Activated CD4-positive, alpha-beta T cell treated with anti-CD3 and anti-CD28 coated beads, Interleukin-2, amount 10 ng/mL, durations not matched to agents 24 days and 14 days (primary cell): ENCODE data around the gene CD6. TPM values are rescaled to one million over a fixed set of nuclear protein-coding genes. Genes with fewer than 3 reads are reported as not detected.
"Not testable (repeated sequence)": the region's sequence is repeated elsewhere in the genome, so short reads cannot be mapped to it uniquely, and the experiment has no call there.

ENCODE experiments used
- DNase-seq: peaks from one replicate; pipeline ENCODE4 v3.0.0; 2022
- H3K27ac Mint-ChIP-seq: one replicate; pipeline ENCODE4 v1.8.0; 2022; ENCODE audit warnings: mild to moderate bottlenecking, mixed read lengths
- H3K27me3 Mint-ChIP-seq: one replicate; pipeline ENCODE4 v1.8.0; 2022; ENCODE audit warnings: mixed read lengths
- H3K36me3 Mint-ChIP-seq: one replicate; pipeline ENCODE4 v1.8.0; 2022; ENCODE audit warnings: low read depth, mild to moderate bottlenecking, mixed read lengths
- H3K4me1 Mint-ChIP-seq: one replicate; pipeline ENCODE4 v1.8.0; 2021; ENCODE audit warnings: mixed read lengths
- H3K4me3 Mint-ChIP-seq: one replicate; pipeline ENCODE4 v1.8.0; 2022; ENCODE audit warnings: mild to moderate bottlenecking, moderate library complexity, mixed read lengths
- H3K9me3 Mint-ChIP-seq: one replicate; pipeline ENCODE4 v1.8.0; 2021; ENCODE audit warnings: mixed read lengths
- intact Hi-C: fragments of 100-400 bp; cut with micrococcal nuclease; formaldehyde crosslinking; loops from one replicate; pipeline ENCODE4 v1.15.1; 2023
- total RNA-seq: library from RNA; stranded (reverse); gene quantifications from 2 replicates; pipeline ENCODE4 v1.2.3, GENCODE V29; 2022

The CD6 gene
- total RNA-seq, 1 donor from 2014 or later: 421 TPM

DNA sequence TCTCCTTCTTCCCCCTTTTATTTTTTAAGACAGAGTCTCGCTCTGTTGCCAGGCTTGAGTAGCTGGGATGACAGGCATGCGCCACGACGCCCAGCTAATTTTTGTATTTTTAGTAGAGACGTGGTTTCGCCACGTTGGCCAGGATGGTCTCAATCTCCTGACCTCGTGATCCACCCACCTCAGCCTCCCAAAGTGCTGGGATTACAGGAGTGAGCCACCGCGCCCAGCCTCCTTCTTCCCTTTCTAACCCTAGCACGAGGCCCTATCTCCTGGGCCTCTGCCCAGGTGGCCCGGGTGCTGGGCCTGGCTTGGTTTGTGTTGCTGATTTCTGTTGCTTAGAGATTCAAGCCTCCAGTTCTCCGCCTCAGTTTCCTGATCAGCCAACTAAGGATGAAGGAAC is 2.8 kb downstream of the CD6 start:
- H3K4me3 Mint-ChIP-seq: peak overlapping the region; percentile 93
- intact Hi-C loops: loop anchor here (1.0 kb wide), 1 partner anchor 12 kb away; no protein-coding TSS in a partner anchor

DNA sequence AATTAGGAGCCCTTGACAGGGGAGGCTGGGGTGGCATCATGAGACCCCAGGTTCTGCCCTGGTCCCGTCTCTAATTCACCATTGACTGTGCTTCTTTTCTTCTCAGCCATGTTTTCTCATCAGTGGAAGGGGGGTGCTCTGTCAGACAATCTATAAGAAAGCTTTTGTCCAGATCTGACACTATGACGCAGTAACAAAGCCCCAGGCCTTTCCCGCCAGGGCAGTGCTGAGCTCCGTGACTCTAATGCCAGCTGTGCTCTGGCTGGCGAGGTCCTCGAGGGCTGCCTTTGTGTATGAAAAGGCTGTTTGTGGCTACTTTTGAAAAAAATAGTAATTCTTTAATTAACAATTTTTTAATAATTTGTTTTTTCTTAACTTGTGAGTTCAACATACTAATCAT is 3.2 kb downstream of the CD6 start:
- Mint-ChIP-seq H3K9me3 (peaks cover 3% of the 10 kb centered on the region), H3K4me3 (peak overlapping the region; percentile 93), H3K4me1 (peaks cover 54% of the 10 kb centered on the region), H3K36me3 (peaks cover 60% of the 10 kb centered on the region), H3K27me3 (no peaks in the 10 kb centered on the region), H3K27ac (peak overlapping the region; percentile 99)
- DNase-seq: peak; percentile 75
- intact Hi-C loops: loop anchor here (1.0 kb wide), 1 partner anchor 12 kb away; no protein-coding TSS in a partner anchor

More for the DNA sequence above, 2.8 kb downstream of the CD6 start:
- DNase-seq: peak; percentile 73
- not testable (repeated sequence) for H3K9me3 Mint-ChIP-seq, H3K27me3 Mint-ChIP-seq
- peak overlapping the region; percentile 99 for H3K27ac Mint-ChIP-seq
- H3K4me1 Mint-ChIP-seq: peaks cover 55% of the 10 kb centered on the region
- peaks cover 59% of the 10 kb centered on the region for H3K36me3 Mint-ChIP-seq

GRCh38 chr11:60977224-60977623 is 5.7 kb downstream of the CD6 start:
- Mint-ChIP-seq H3K36me3 (peaks cover 75% of the 10 kb centered on the region), H3K27ac (peak overlapping the region; percentile 95), H3K4me1 (peaks cover 57% of the 10 kb centered on the region), H3K9me3 (peaks cover 3% of the 10 kb centered on the region), H3K4me3 (peak overlapping the region; percentile 90), H3K27me3 (no peaks in the 10 kb centered on the region)
- intact Hi-C loops: no loop called here
- DNase-seq: peak; percentile 62

GRCh38 chr11:60977836-60978235 is 6.4 kb downstream of the CD6 start:
- H3K4me3 Mint-ChIP-seq: peak overlapping the region; percentile 90
- peaks cover 75% of the 10 kb centered on the region for H3K36me3 Mint-ChIP-seq

DNA sequence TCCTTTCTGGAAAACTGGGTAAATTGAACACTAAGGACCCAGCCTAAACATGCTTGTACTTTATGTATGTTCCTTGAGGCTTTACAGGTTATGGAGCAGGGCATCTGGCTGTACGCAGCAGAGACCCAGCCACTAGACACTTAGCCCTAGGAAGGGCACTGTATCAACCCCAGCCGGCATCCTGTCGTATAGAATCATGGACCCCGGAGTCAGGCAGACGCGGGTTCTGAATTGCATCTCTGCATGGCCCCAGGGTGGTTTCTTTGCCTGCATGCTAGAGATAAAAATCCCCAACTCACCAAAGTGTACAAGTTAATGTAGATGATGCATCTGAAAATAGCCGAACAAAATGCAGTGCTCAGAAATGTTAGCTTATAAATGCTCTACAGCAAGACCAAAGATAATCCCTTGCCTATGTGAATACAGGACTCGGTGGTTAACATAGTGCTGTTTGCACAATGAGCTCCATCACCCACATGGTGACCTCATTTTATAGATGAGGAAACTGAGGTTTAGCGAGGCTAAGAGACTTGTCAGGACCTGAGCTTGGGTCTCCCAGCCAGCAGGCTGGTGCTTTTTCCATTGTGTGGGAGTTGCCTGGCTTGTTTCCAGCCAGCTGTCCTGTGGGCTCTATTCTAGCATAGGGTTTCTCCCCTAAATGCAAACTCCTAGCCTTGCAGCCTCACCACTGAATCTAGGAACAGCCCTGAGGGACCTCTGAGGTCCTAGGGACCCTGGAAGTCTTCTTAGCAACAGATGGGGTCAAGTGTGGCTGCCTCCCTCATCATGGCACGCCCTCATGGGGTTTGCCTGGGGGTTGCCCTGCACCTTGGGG is 7.3 kb downstream of the CD6 start:
- H3K27me3 Mint-ChIP-seq: no peaks in the 10 kb centered on the region
- intact Hi-C loops: loop anchor here (1.0 to 2.0 kb wide), 6 partner anchors 8 to 134 kb away; partner anchors contain the start of gene TMEM109
- peak; percentile 84 for DNase-seq
- H3K9me3 Mint-ChIP-seq: peaks cover 3% of the 10 kb centered on the region
- peaks cover 77% of the 10 kb centered on the region for H3K36me3 Mint-ChIP-seq
- peak overlapping the region; percentile 95 for H3K27ac Mint-ChIP-seq
- peaks cover 72% of the 10 kb centered on the region for H3K4me1 Mint-ChIP-seq
- peak overlapping the region; percentile 90 for H3K4me3 Mint-ChIP-seq

More at GRCh38 chr11:60977836-60978235, 6.4 kb downstream of the CD6 start:
- DNase-seq: no peak
- peak overlapping the region; percentile 95 for H3K27ac Mint-ChIP-seq
- H3K27me3 Mint-ChIP-seq: no peaks in the 10 kb centered on the region
- peaks cover 63% of the 10 kb centered on the region for H3K4me1 Mint-ChIP-seq
- peaks cover 3% of the 10 kb centered on the region for H3K9me3 Mint-ChIP-seq
- intact Hi-C loops: loop anchor here (1.0 to 2.0 kb wide), 6 partner anchors 8 to 135 kb away; partner anchors contain the start of gene TMEM109

DNA sequence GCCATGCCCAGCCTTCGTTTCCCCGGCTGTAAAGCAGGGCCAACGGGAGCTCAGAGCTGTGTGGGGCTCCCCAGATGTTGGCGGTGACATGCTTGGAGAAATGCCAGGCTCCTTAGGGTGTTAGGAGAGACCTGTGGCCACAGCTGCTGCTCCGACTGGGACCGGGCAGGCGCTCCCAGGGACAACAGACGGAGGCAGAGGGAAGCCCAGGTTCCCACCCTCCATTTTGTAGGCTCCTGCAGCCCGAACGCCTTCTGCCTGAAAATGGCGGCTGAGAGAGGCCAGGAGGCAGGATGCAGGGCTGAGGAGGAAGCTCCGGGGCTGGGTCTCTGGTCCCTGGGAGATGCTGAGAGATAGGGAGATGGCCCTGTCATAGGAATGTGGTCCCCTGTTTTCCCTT is 10.0 kb downstream of the CD6 start:
- peak overlapping the region; percentile 84 for H3K4me3 Mint-ChIP-seq
- peaks cover 2% of the 10 kb centered on the region for H3K9me3 Mint-ChIP-seq
- H3K27me3 Mint-ChIP-seq: no peaks in the 10 kb centered on the region
- DNase-seq: peak; percentile 78
- H3K27ac Mint-ChIP-seq: peak overlapping the region; percentile 94
- H3K4me1 Mint-ChIP-seq: peaks cover 83% of the 10 kb centered on the region
- intact Hi-C loops: no loop called here
- peaks cover 76% of the 10 kb centered on the region for H3K36me3 Mint-ChIP-seq

- Mint-ChIP-seq H3K9me3 (no peaks in the 10 kb centered on the region), H3K27me3 (no peaks in the 10 kb centered on the region)
Observed at GRCh38 chr11:60982184-60982583, 10.7 kb downstream of the CD6 start.

DNA sequence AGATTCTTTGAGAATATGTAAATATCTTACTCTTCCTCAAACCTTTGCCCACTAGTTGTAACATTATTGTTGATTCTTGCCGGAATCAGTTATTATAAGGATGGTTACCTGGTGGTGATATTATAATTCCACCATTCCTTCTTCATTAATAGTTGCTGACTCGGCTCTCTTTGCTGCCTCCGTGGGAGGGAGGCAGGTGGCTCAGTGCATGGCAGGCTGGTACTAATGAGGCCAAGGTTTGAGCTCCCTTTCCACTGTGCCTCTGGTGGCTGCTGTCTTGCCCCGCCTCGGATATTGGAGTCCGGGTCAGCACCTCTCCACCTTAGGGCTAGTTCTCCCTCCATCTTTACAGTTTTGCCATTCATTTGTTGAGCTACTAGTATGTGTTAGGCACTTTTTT is 12.7 kb downstream of the CD6 start:
- H3K4me1 Mint-ChIP-seq: peaks cover 86% of the 10 kb centered on the region
- H3K27me3 Mint-ChIP-seq: no peaks in the 10 kb centered on the region
- peak overlapping the region; percentile 84 for H3K4me3 Mint-ChIP-seq
- H3K27ac Mint-ChIP-seq: peak overlapping the region; percentile 94
- peaks cover 80% of the 10 kb centered on the region for H3K36me3 Mint-ChIP-seq
- intact Hi-C loops: no loop called here
- DNase-seq: peak; percentile 66
- H3K9me3 Mint-ChIP-seq: no peaks in the 10 kb centered on the region

More at GRCh38 chr11:60982184-60982583, 10.7 kb downstream of the CD6 start:
- Mint-ChIP-seq H3K4me3 (peak overlapping the region; percentile 84), H3K27ac (peak overlapping the region; percentile 94), H3K4me1 (peaks cover 85% of the 10 kb centered on the region), H3K36me3 (peaks cover 76% of the 10 kb centered on the region)
- peak; percentile 80 for DNase-seq
- intact Hi-C loops: no loop called here

- Mint-ChIP-seq H3K27ac (peak overlapping the region; percentile 94), H3K27me3 (no peaks in the 10 kb centered on the region), H3K36me3 (peaks cover 83% of the 10 kb centered on the region), H3K4me3 (peak overlapping the region; percentile 84), H3K4me1 (peaks cover 89% of the 10 kb centered on the region), H3K9me3 (no peaks in the 10 kb centered on the region)
- intact Hi-C loops: no loop called here
- peak; percentile 66 for DNase-seq
Observed at GRCh38 chr11:60984636-60985035, 13.2 kb downstream of the CD6 start.

- peak overlapping the region; percentile 84 for H3K4me3 Mint-ChIP-seq
- intact Hi-C loops: no loop called here
- H3K36me3 Mint-ChIP-seq: peaks cover 83% of the 10 kb centered on the region
- DNase-seq: peak; percentile 68
- no peaks in the 10 kb centered on the region for H3K9me3 Mint-ChIP-seq
- no peaks in the 10 kb centered on the region for H3K27me3 Mint-ChIP-seq
- H3K4me1 Mint-ChIP-seq: peaks cover 87% of the 10 kb centered on the region
- H3K27ac Mint-ChIP-seq: peak overlapping the region; percentile 94
Observed at GRCh38 chr11:60985501-60985900, 14.0 kb downstream of the CD6 start.

GRCh38 chr11:60985991-60986915 is 14.8 kb downstream of the CD6 start:
- H3K4me1 Mint-ChIP-seq: peaks cover 88% of the 10 kb centered on the region
- peak; percentile 95 for DNase-seq
- peaks cover 82% of the 10 kb centered on the region for H3K36me3 Mint-ChIP-seq
- intact Hi-C loops: loop anchor here (1.0 to 2.0 kb wide), 8 partner anchors 8 to 131 kb away; partner anchors contain the start of gene TMEM109
- H3K27me3 Mint-ChIP-seq: no peaks in the 10 kb centered on the region
- no peaks in the 10 kb centered on the region for H3K9me3 Mint-ChIP-seq
- peak overlapping the region; percentile 94 for H3K27ac Mint-ChIP-seq
- peak overlapping the region; percentile 84 for H3K4me3 Mint-ChIP-seq

GRCh38 chr11:60987577-60988277 is 16.2 kb downstream of the CD6 start:
- Mint-ChIP-seq H3K4me3 (peak overlapping the region; percentile 84), H3K36me3 (peaks cover 76% of the 10 kb centered on the region), H3K27ac (peak overlapping the region; percentile 94), H3K4me1 (peaks cover 82% of the 10 kb centered on the region), H3K9me3 (no peaks in the 10 kb centered on the region), H3K27me3 (no peaks in the 10 kb centered on the region)
- peak; percentile 89 for DNase-seq
- intact Hi-C loops: loop anchor here (1.0 to 2.0 kb wide), 5 partner anchors 17 to 129 kb away; partner anchors contain the start of gene TMEM109

DNA sequence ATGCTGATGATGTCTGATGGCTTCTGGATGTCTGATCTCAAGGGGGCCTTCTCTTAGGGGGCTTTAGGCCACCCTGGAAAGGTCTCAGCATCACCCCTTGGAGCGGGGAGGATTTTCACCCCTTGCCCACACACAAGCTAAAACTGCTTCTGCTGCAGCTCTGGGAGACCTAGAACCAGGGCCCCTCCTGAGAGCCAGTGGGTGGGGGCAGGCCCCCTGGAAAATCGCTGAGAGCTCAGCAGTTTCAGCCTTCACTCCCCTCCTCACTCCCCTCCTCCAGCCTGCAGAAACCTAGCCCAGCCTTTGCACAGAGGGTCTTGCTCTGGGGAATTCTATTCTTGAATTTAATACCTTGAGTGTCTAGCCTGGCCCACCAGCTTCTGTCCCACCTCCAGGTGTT is 17.2 kb downstream of the CD6 start:
- intact Hi-C loops: loop anchor here (1.0 kb wide), 1 partner anchor 16 kb away; no protein-coding TSS in a partner anchor
- peak overlapping the region; percentile 84 for H3K4me3 Mint-ChIP-seq
- peaks cover 76% of the 10 kb centered on the region for H3K36me3 Mint-ChIP-seq
- peaks cover 82% of the 10 kb centered on the region for H3K4me1 Mint-ChIP-seq
- H3K27ac Mint-ChIP-seq: peak overlapping the region; percentile 94
- H3K9me3 Mint-ChIP-seq: no peaks in the 10 kb centered on the region
- DNase-seq: no peak
- H3K27me3 Mint-ChIP-seq: no peaks in the 10 kb centered on the region
